Urinary bladder (tissue), 4 donors: ENCODE results near the gene SEPTIN1. TPM values are rescaled to one million over a fixed set of nuclear protein-coding genes. Genes with fewer than 3 reads are reported as not detected.
A peak's percentile ranks its signal among the peaks of the same experiment; 100 is the strongest.
"Not testable (repeated sequence)": the region's sequence is repeated elsewhere in the genome, so short reads cannot be mapped to it uniquely, and the experiment has no call there.

Experiments used
- DNase-seq: peaks from one replicate; pipeline ENCODE4 v3.0.0-alpha.2; 2015; ENCODE audit errors: extremely low spot score
- H3K27ac ChIP-seq: one replicate; pipeline ENCODE4 v1.5.1; 2013; ENCODE audit warnings: low read depth, mild to moderate bottlenecking, moderate library complexity
- H3K36me3 ChIP-seq: one replicate; pipeline ENCODE4 v1.6.1; 2013; ENCODE audit warnings: mild to moderate bottlenecking, moderate library complexity; ENCODE audit not compliant: insufficient read depth
- H3K4me1 ChIP-seq: one replicate; pipeline ENCODE4 v1.6.1; 2013; ENCODE audit warnings: mild to moderate bottlenecking, moderate library complexity; ENCODE audit not compliant: insufficient read depth
- H3K4me3 ChIP-seq: one replicate; pipeline ENCODE4 v1.5.1; 2013; ENCODE audit warnings: low read depth, low read length
- WGBS: extraction: QIAGEN DNeasy Blood & Tissue Kit; methylation state at CpG from one replicate; pipeline ENCODE4 v1.1.7; 2013; 5-methylcytosine and 5-hydroxymethylcytosine counted together
- polyA plus RNA-seq: library from polyadenylated mRNA; stranded (reverse); fragments of 200-250 nt; gene quantifications from one replicate; pipeline ENCODE4 v1.2.3, GENCODE V29; 2013
- small RNA-seq: library from RNA; depleted of rRNA; stranded (forward); fragments of <200 nt; gene quantifications from one replicate; pipeline ENCODE3, GENCODE V24; 2014
- total RNA-seq: library from RNA; depleted of rRNA; stranded (reverse); fragments of >200 nt; gene quantifications from one replicate; pipeline ENCODE4 v1.2.3, GENCODE V29; 2014
- donor health status: healthy with polysubstance abuse.
- donor health status: healthy.

The SEPTIN1 gene
- total and polyA plus RNA-seq, 2 donors = 0.37 to 3.5 TPM

- Histone ChIP-seq H3K4me1 (no peaks in the 10 kb centered on the region), H3K4me3 (no peak overlapping the region), H3K36me3 (no peaks in the 10 kb centered on the region), H3K27ac (no peak overlapping the region)
- WGBS = 90% methylated on average over 13 of the region's 13 CpGs
- DNase-seq = no peak
These were observed 41.7 kb downstream of the SEPTIN1 start for GRCh38 chr16:30340621-30341020.

- DNase-seq, H3K36me3 ChIP-seq, H3K4me1 ChIP-seq, H3K27ac ChIP-seq, H3K4me3 ChIP-seq: not testable (repeated sequence)
- 81% methylated on average over 4 of the region's 5 CpGs for WGBS
These were observed 43.6 kb downstream of the SEPTIN1 start for GRCh38 chr16:30338715-30339114.

GRCh38 chr16:30337964-30338357 is 44.4 kb downstream of the SEPTIN1 start:
- not testable (repeated sequence) for H3K4me1 ChIP-seq, H3K4me3 ChIP-seq, H3K36me3 ChIP-seq, H3K27ac ChIP-seq, DNase-seq
- WGBS = 95% methylated on average over 10 of the region's 10 CpGs

- no peaks in the 10 kb centered on the region for H3K36me3 ChIP-seq
- peak overlapping the region; percentile 29 for H3K27ac ChIP-seq
- H3K4me1 ChIP-seq = no peaks in the 10 kb centered on the region
- DNase-seq = no peak
- 45% methylated on average over 17 of the region's 17 CpGs for WGBS
- H3K4me3 ChIP-seq = peak overlapping the region; percentile 39
These were observed 46.5 kb downstream of the SEPTIN1 start for GRCh38 chr16:30335598-30336474.

- WGBS = under 1% methylated on average over 70 of the region's 70 CpGs
- Histone ChIP-seq H3K4me3 (peak overlapping the region; percentile 80), H3K27ac (peak overlapping the region; percentile 99)
- H3K36me3 ChIP-seq, DNase-seq, H3K4me1 ChIP-seq: not testable (repeated sequence)
These were observed 47.2 kb downstream of the SEPTIN1 start for GRCh38 chr16:30335028-30335597.

- peak overlapping the region; percentile 80 for H3K4me3 ChIP-seq
- not testable (repeated sequence) for DNase-seq, H3K27ac ChIP-seq, H3K36me3 ChIP-seq, H3K4me1 ChIP-seq
- WGBS = 2% methylated on average over 23 of the region's 33 CpGs
These were observed 47.8 kb downstream of the SEPTIN1 start for GRCh38 chr16:30334473-30334989.

Small RNAs within 50 kb of the gene (small RNA-seq; reads per million reads assigned to genes)
- 0.15 reads per million for gene RF00406

Other genes with a start within 250 kb of the SEPTIN1 start
- 9.6 TPM for gene CORO1A, start 199.0 kb downstream of the SEPTIN1 start, total RNA-seq
- gene CORO1A, start 199.0 kb downstream of the SEPTIN1 start, polyA plus RNA-seq = 37.2 TPM
- gene BOLA2B, start 188.9 kb downstream of the SEPTIN1 start, total RNA-seq = 10.2 TPM
- gene BOLA2B, start 188.9 kb downstream of the SEPTIN1 start, polyA plus RNA-seq = 97.5 TPM
- 15.4 TPM for gene SLX1A, start 188.7 kb downstream of the SEPTIN1 start, total RNA-seq
- 42.7 TPM for gene SLX1A, start 188.7 kb downstream of the SEPTIN1 start, polyA plus RNA-seq
- gene SULT1A3, start 183.3 kb downstream of the SEPTIN1 start, total RNA-seq = 3.2 TPM
- gene SULT1A3, start 183.3 kb downstream of the SEPTIN1 start, polyA plus RNA-seq = 7.5 TPM
- 3.8 TPM for gene NPIPB13, start 134.1 kb downstream of the SEPTIN1 start, total RNA-seq
- gene NPIPB13, start 134.1 kb downstream of the SEPTIN1 start, polyA plus RNA-seq = 3.7 TPM
- gene CD2BP2, start 27.3 kb downstream of the SEPTIN1 start, total RNA-seq = 20.0 TPM
- 50.2 TPM for gene CD2BP2, start 27.3 kb downstream of the SEPTIN1 start, polyA plus RNA-seq
- gene TBC1D10B, start 12.1 kb downstream of the SEPTIN1 start, total RNA-seq = 18.9 TPM
- 29.5 TPM for gene TBC1D10B, start 12.1 kb downstream of the SEPTIN1 start, polyA plus RNA-seq
- gene MYL11, start 7.8 kb downstream of the SEPTIN1 start, total RNA-seq = 165 TPM
- gene MYL11, start 7.8 kb downstream of the SEPTIN1 start, polyA plus RNA-seq = 1.4 TPM
- gene ZNF48, start 12.9 kb upstream of the SEPTIN1 start, total RNA-seq = 6.7 TPM
- 10.2 TPM for gene ZNF48, start 12.9 kb upstream of the SEPTIN1 start, polyA plus RNA-seq
- gene ZNF771, start 25.0 kb upstream of the SEPTIN1 start, total RNA-seq = 5.2 TPM
- gene ZNF771, start 25.0 kb upstream of the SEPTIN1 start, polyA plus RNA-seq = 18.6 TPM
- 8.0 TPM for gene DCTPP1, start 47.5 kb upstream of the SEPTIN1 start, total RNA-seq
- gene DCTPP1, start 47.5 kb upstream of the SEPTIN1 start, polyA plus RNA-seq = 36.7 TPM
- 7.1 TPM for gene SEPHS2, start 63.3 kb upstream of the SEPTIN1 start, total RNA-seq
- 45.8 TPM for gene SEPHS2, start 63.3 kb upstream of the SEPTIN1 start, polyA plus RNA-seq
- 4.1 TPM for gene ITGAL, start 90.2 kb upstream of the SEPTIN1 start, total RNA-seq
- 1.8 TPM for gene ITGAL, start 90.2 kb upstream of the SEPTIN1 start, polyA plus RNA-seq
- gene ZNF768, start 144.0 kb upstream of the SEPTIN1 start, total RNA-seq = 17.7 TPM
- 50.6 TPM for gene ZNF768, start 144.0 kb upstream of the SEPTIN1 start, polyA plus RNA-seq
- 13.3 TPM for gene ZNF747, start 152.3 kb upstream of the SEPTIN1 start, total RNA-seq
- gene ZNF747, start 152.3 kb upstream of the SEPTIN1 start, polyA plus RNA-seq = 11.9 TPM
- gene ZNF764, start 175.8 kb upstream of the SEPTIN1 start, total RNA-seq = 5.7 TPM
- gene ZNF764, start 175.8 kb upstream of the SEPTIN1 start, polyA plus RNA-seq = 8.1 TPM
- gene ZNF688, start 189.2 kb upstream of the SEPTIN1 start, total RNA-seq = 10.0 TPM
- gene ZNF688, start 189.2 kb upstream of the SEPTIN1 start, polyA plus RNA-seq = 15.6 TPM
- gene ZNF785, start 203.1 kb upstream of the SEPTIN1 start, total RNA-seq = 15.7 TPM
- gene ZNF785, start 203.1 kb upstream of the SEPTIN1 start, polyA plus RNA-seq = 7.5 TPM
- gene ZNF689, start 227.8 kb upstream of the SEPTIN1 start, total RNA-seq = 5.6 TPM
- gene ZNF689, start 227.8 kb upstream of the SEPTIN1 start, polyA plus RNA-seq = 8.8 TPM